K562 (cell line): Measurements from ENCODE around the gene ADM2. TPM values are rescaled to one million over a fixed set of nuclear protein-coding genes. Genes with fewer than 3 reads are reported as not detected.

Experiments used
- CTCF ChIP-seq, 3 experiments: IDR thresholded peaks in 2 of 3; conservative IDR thresholded peaks in 1 of 3; 2 replicates each; pipeline ENCODE4 v1.5.1; 2011 to 2012; ENCODE audit warnings: low read length in 3 of 3, mild to moderate bottlenecking in 3 of 3, control low read depth in 2 of 3, improper control_type of control experiment in 1 of 3, inconsistent platforms in 1 of 3, low read depth in 1 of 3, mixed read lengths in 1 of 3, moderate library complexity in 1 of 3; ENCODE audit not compliant: insufficient read depth in 2 of 3
- E2F3 ChIP-seq: fragments of 250-450 bp; sonication (Bioruptor Pico); IDR thresholded peaks from 2 replicates; pipeline ENCODE4 v1.4.0; 2020; ENCODE audit warnings: mild to moderate bottlenecking
- ETV5 ChIP-seq: sonication (generic); formaldehyde crosslinking; IDR thresholded peaks from 2 replicates; pipeline ENCODE4 v1.4.0; 2020; ENCODE audit warnings: low read depth, mild to moderate bottlenecking, missing genetic modification reagents
- FOS ChIP-seq: IDR thresholded peaks from 3 replicates; pipeline ENCODE4 v1.6.1; 2011; ENCODE audit not compliant: insufficient read length; ENCODE audit errors: extremely low read depth
- HEY1 ChIP-seq: fragments of 250-450 bp; sonication (Bioruptor Pico); IDR thresholded peaks from 2 replicates; pipeline ENCODE4 v1.5.0; 2020; ENCODE audit warnings: mild to moderate bottlenecking, moderate library complexity, borderline replicate concordance
- HNRNPLL ChIP-seq: fragments of 200-400 bp; formaldehyde crosslinking; IDR thresholded peaks from 2 replicates; pipeline ENCODE4 v1.6.1; 2017; ENCODE audit warnings: low read length, low read depth, mild to moderate bottlenecking; ENCODE audit not compliant: poor library complexity, severe bottlenecking
- MCM3 ChIP-seq: fragments of 450-650 bp; IDR thresholded peaks from 2 replicates; pipeline ENCODE4 v1.6.1; 2016
- MTA1 ChIP-seq: fragments of 450-650 bp; IDR thresholded peaks from 2 replicates; pipeline ENCODE4 v1.6.1; 2017; ENCODE audit warnings: borderline replicate concordance
- NCOA4 ChIP-seq: fragments of 450-650 bp; IDR thresholded peaks from 2 replicates; pipeline ENCODE4 v1.6.1; 2018; ENCODE audit warnings: mild to moderate bottlenecking; ENCODE audit not compliant: partially characterized antibody
- RBFOX2 ChIP-seq: fragments of 200-400 bp; formaldehyde crosslinking; IDR thresholded peaks from 2 replicates; pipeline ENCODE4 v1.6.1; 2017; ENCODE audit warnings: low read depth, mild to moderate bottlenecking, low read length, moderate library complexity
- SAP30 ChIP-seq: fragments of 200-600 bp; sonication (generic); IDR thresholded peaks from 2 replicates; pipeline ENCODE4 v1.6.1; 2012; ENCODE audit warnings: borderline replicate concordance, low read depth, mild to moderate bottlenecking, moderate library complexity, low read length, control low read depth, inconsistent platforms; ENCODE audit not compliant: insufficient read depth, poor library complexity, severe bottlenecking
- SMAD1 ChIP-seq: fragments of 150-350 bp; IDR thresholded peaks from 2 replicates; pipeline ENCODE4 v1.6.1; 2014; ENCODE audit warnings: low read length, low read depth; ENCODE audit not compliant: partially characterized antibody
- TRIM28 ChIP-seq: fragments of 450-650 bp; IDR thresholded peaks from 2 replicates; pipeline ENCODE4 v1.6.1; 2017
- ZBTB12 ChIP-seq: fragments of 250-450 bp; sonication (Bioruptor Pico); IDR thresholded peaks from 2 replicates; pipeline ENCODE4 v1.4.0; 2020
- ZBTB2 ChIP-seq: fragments of 450-650 bp; IDR thresholded peaks from 2 replicates; pipeline ENCODE4 v1.6.1; 2016; ENCODE audit warnings: antibody characterized with exemption
- ZBTB34 ChIP-seq: fragments of 250-450 bp; sonication (Bioruptor Pico); IDR thresholded peaks from 2 replicates; pipeline ENCODE4 v1.8.0; 2021; ENCODE audit warnings: mild to moderate bottlenecking, moderate library complexity
- ZBTB7A ChIP-seq: IDR thresholded peaks from 2 replicates; pipeline ENCODE4 v1.6.1; 2011; ENCODE audit warnings: low read depth, mild to moderate bottlenecking, low read length, moderate library complexity, borderline replicate concordance; ENCODE audit not compliant: control insufficient read depth
- ZNF347 ChIP-seq: fragments of 450-650 bp; formaldehyde crosslinking; IDR thresholded peaks from 2 replicates; pipeline ENCODE4 v1.4.0; 2020; ENCODE audit warnings: low read depth, mild to moderate bottlenecking, moderate library complexity
- ZNF766 ChIP-seq: fragments of 200-800 bp; sonication (Bioruptor generic); conservative IDR thresholded peaks from 2 replicates; pipeline ENCODE4 v1.6.1; 2016; ENCODE audit warnings: missing genetic modification characterization, missing compliant biosample characterization
- polyA plus RNA-seq, 8 experiments: library from polyadenylated mRNA; depleted of rRNA in 4 of 8; stranded (reverse) in 5 of 8; unstranded in 3 of 8; fragments of >200 nt; fragmentation: Nextera tagmentation in 2 of 8; fragmentation: Illumina TruSeq in 1 of 8; extraction: Ambion mirVana in 2 of 8; extraction: Trizol in 1 of 8; gene quantifications; 2 replicates each; pipeline versions ENCODE4 v1.2.1 to v1.2.3, GENCODE V29; 2011 to 2014; ENCODE audit warnings: inconsistent platforms in 1 of 8, missing spikeins in 1 of 8
- total RNA-seq, 7 experiments: library from RNA; depleted of rRNA in 6 of 7; stranded (reverse); fragments of >200 nt in 6 of 7; fragmentation: Illumina TruSeq in 2 of 7; extraction: Trizol in 2 of 7; gene quantifications; 2 replicates each; pipeline versions ENCODE4 v1.2.1 to v1.2.3, GENCODE V29; 2011 to 2021; ENCODE audit warnings: low replicate concordance in 1 of 7
- TF ChIP-seq, protein P1 (sequence below): sonication (generic); formaldehyde crosslinking; IDR thresholded peaks from 2 replicates; pipeline ENCODE4 v1.8.0; 2022; ENCODE audit warnings: missing genetic modification reagents, mild to moderate bottlenecking, moderate library complexity, borderline replicate concordance

The ADM2 gene
- total and polyA plus RNA-seq, 9 of the 15 experiments (the other 6 are each of a cell fraction or from before 2014, with no cell fraction given): 0.11 to 5.1 (median 0.38) TPM

DNA sequence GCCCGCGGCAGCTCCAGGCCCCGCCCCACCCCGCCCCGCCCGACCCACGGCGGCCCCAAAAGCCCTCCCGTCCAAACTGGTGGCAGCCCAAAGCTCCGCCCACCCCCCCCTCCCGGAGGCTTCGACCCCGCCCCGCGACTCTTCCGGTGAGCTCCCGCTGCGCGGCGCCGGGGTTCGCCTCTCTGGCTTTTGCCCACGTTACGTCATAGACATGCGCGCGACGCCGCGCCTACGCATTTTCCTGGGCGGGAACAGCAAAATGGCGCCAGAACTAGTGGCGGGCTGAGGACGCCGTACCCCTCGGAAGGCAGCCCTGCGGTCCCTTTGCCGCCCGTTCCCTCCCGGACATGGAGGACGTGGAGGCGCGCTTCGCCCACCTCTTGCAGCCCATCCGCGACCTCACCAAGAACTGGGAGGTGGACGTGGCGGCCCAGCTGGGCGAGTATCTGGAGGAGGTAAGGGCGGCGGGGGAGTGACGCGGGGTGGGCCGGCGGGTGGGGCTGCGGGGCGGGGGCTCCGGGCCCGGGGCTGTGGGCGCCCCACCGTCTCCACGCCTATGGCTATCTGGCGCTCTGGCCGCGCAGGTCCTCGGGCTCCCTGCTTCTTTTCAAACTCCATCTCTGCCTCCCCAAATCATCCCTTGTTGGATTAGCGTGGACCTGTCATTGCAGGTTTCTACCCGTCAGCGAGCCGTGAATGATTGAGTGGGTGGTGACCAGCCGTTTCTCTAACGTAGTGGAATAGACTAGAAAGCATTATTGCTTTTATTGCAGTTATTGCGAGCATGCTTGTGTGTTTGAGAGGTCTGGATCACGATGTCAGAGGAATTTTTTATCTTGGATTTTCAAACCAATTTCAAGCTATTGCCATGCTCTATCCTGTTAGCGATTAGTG is 26.9 kb downstream of the ADM2 start, which contains the start of gene NCAPH2 (continued):
- 0 out of 2 replicates have a peak, but pooled peaks have one; percentile 45 for TF ChIP-seq ZBTB2
- TF ChIP-seq FOS: no peak
- TF ChIP-seq E2F3: peak; percentile 97
- TF ChIP-seq TRIM28: no peak
- TF ChIP-seq HEY1: no peak
- no peak for TF ChIP-seq MCM3
- TF ChIP-seq SMAD1: peak; percentile 43
- TF ChIP-seq ZNF347 (CRISPR knock-in tag): no peak
- TF ChIP-seq ZBTB12 (CRISPR knock-in tag): peak; percentile 95
- TF ChIP-seq, protein P1, sequence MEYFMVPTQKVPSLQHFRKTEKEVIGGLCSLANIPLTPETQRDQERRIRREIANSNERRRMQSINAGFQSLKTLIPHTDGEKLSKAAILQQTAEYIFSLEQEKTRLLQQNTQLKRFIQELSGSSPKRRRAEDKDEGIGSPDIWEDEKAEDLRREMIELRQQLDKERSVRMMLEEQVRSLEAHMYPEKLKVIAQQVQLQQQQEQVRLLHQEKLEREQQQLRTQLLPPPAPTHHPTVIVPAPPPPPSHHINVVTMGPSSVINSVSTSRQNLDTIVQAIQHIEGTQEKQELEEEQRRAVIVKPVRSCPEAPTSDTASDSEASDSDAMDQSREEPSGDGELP: peak; percentile 90
- no peak for TF ChIP-seq ETV5
- TF ChIP-seq NCOA4: no peak
- peak; percentile 76 for TF ChIP-seq HNRNPLL
- no peak for TF ChIP-seq ZNF766 (CRISPR knock-in tag)
- peak in 2 of 3 experiments; percentile 1 to 10; a peak in 1 of 6 replicates for TF ChIP-seq CTCF (IDR thresholded peaks at IDR 0.05 in 2 of 3, conservative IDR thresholded peaks at IDR 0.05 in 1 of 3; ENCODE audit: insufficient read depth in 2 of 3, low read depth in 1 of 3, low read length in 3 of 3)
- peak; percentile 22; the same call in 1 of the 2 replicates for TF ChIP-seq ZBTB7A
- TF ChIP-seq RBFOX2: peak; percentile 92
- peak; percentile 97 for TF ChIP-seq MTA1
- peak; percentile 55 for TF ChIP-seq SAP30
- no peak for TF ChIP-seq ZBTB34 (CRISPR knock-in tag)
